Peyer's patch (tissue), 4 donors: ENCODE data around the gene MYO1D.

ENCODE experiments used
- CTCF ChIP-seq, 6 experiments: fragments of 450-650 bp in 4 of 6; fragments of 200-600 bp in 2 of 6; sonication (generic) in 1 of 6; IDR thresholded peaks; one replicate each; pipeline ENCODE4 v1.5.1; 2017 to 2019; ENCODE audit warnings: antibody characterized with exemption in 6 of 6, mild to moderate bottlenecking in 3 of 6, moderate library complexity in 1 of 6
- POLR2A ChIP-seq, 2 donors: fragments of 450-650 bp; IDR thresholded peaks; one replicate each; pipeline ENCODE4 v1.5.1; 2017; ENCODE audit warnings: antibody characterized with exemption in 2 of 2, mild to moderate bottlenecking in 2 of 2, moderate library complexity in 2 of 2

GRCh38 chr17:32453370-32453769, 423.6 kb downstream of the MYO1D start:
- TF ChIP-seq CTCF (IDR thresholded peaks at IDR 0.05) (no peak), POLR2A (IDR thresholded peaks at IDR 0.05) (no peak)
